Subcutaneous abdominal adipose tissue (tissue), 5 donors: ENCODE data around the gene SZRD1.
A peak's percentile ranks its signal among the peaks of the same experiment; 100 is the strongest.

Experiments
- H3K27ac ChIP-seq: one replicate; pipeline ENCODE4 v1.7.0; 2013; ENCODE audit warnings: low read depth, mild to moderate bottlenecking, inconsistent platforms, low read length, moderate library complexity
- H3K27me3 ChIP-seq, 5 donors: one replicate each; pipeline ENCODE4 v1.7.0; 2013; ENCODE audit warnings: low read length in 5 of 5, inconsistent platforms in 1 of 5; ENCODE audit not compliant: control insufficient read depth in 5 of 5, insufficient read depth in 4 of 5
- H3K36me3 ChIP-seq, 5 donors: one replicate each; pipeline ENCODE4 v1.7.0; 2013; ENCODE audit warnings: low read length in 5 of 5; ENCODE audit not compliant: control insufficient read depth in 5 of 5, insufficient read depth in 5 of 5
- H3K4me1 ChIP-seq, 5 donors: one replicate each; pipeline ENCODE4 v1.7.0; 2013; ENCODE audit warnings: low read length in 5 of 5, mild to moderate bottlenecking in 3 of 5, moderate library complexity in 1 of 5; ENCODE audit not compliant: control insufficient read depth in 5 of 5, insufficient read depth in 5 of 5
- H3K4me3 ChIP-seq, 5 donors: one replicate each; pipeline ENCODE4 v1.7.0; 2013; ENCODE audit warnings: low read length in 5 of 5, low read depth in 1 of 5
- H3K9ac ChIP-seq, 5 donors: one replicate each; pipeline ENCODE4 v1.7.0; 2013; ENCODE audit warnings: low read length in 5 of 5, mild to moderate bottlenecking in 4 of 5, moderate library complexity in 3 of 5
- H3K9me3 ChIP-seq, 5 donors: one replicate each; pipeline ENCODE4 v1.7.0; 2013; ENCODE audit warnings: low read length in 5 of 5; ENCODE audit not compliant: control insufficient read depth in 5 of 5
- donor health status: healthy.
- donor health status: healthy.
- donor health status: healthy.
- donor health status: healthy.
- donor health status: healthy.

Gene SZRD1

GRCh38 chr1:16367258-16367967 is 371 bp downstream of the SZRD1 start:
- Histone ChIP-seq H3K27me3 (no peaks in the 10 kb centered on the region), H3K9me3 (no peaks in the 10 kb centered on the region), H3K4me1 (peaks cover 0 to 37% (median 29%) of the 10 kb centered on the region in 5 donors), H3K36me3 (no peaks in the 10 kb centered on the region), H3K27ac (peak overlapping the region; percentile 97), H3K9ac (peak overlapping the region; percentile 64 to 97 (median 94)), H3K4me3 (peak overlapping the region; percentile 83 to 91 (median 90))

DNA sequence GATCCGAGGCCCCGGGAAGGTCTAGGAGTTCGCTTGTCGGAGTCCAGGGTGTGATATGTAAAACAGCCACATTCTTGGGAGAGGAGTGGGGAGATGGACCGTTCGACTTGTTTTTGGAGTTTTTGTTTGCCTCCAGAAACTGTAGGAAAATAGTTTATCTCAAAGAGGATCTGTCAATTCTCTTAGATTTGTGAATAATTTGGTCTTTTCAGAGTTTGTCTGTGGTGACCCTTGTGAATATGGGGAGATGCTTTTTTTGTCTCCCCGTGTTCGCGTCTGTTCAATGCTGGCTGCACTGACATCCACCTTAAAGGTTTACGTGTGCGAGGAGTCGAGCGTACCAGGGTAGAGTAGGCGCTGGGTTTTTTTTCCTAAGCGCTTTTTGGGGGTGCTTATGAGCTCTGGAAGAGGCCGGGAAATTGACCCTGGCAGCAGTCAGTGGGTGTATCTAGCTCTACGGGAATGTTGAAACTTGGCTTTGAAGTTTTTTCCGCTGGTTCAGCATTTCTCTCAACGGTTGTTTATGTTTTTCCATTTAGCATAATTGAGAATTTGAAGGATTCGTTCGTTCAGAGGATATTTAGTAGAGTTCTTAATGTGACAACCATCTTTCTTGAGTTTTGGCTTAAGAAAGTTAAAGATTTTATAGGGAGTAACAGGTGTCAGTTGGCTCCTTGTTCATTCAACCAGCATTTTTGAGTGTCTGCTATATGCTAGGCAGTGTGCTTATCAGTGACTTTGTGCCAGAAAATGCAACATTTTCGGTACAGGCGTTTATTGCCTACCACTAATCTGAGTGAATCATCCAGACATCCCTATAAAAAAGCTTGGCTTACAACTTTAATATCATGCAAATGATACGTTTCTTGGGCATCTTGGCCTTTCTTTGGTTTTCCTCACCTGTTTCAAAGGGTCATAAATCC is 1.2 kb downstream of the SZRD1 start:
- H3K9ac ChIP-seq: peak overlapping the region; percentile 64 to 97 (median 94)
- no peaks in the 10 kb centered on the region for H3K36me3 ChIP-seq
- H3K4me1 ChIP-seq: peaks cover 3 to 45% (median 35%) of the 10 kb centered on the region in 5 donors
- H3K27me3 ChIP-seq: no peaks in the 10 kb centered on the region
- H3K27ac ChIP-seq: peak overlapping the region; percentile 97
- H3K9me3 ChIP-seq: no peaks in the 10 kb centered on the region
- H3K4me3 ChIP-seq: peak overlapping the region; percentile 83 to 91 (median 90)

- H3K36me3 ChIP-seq: no peaks in the 10 kb centered on the region
- no peak overlapping the region for H3K27ac ChIP-seq
- H3K4me1 ChIP-seq: peaks cover 3 to 52% (median 43%) of the 10 kb centered on the region in 5 donors
- H3K4me3 ChIP-seq: no peak overlapping the region
- H3K27me3 ChIP-seq: no peaks in the 10 kb centered on the region
- no peaks in the 10 kb centered on the region for H3K9me3 ChIP-seq
- no peak overlapping the region for H3K9ac ChIP-seq
Observed at GRCh38 chr1:16369821-16370220, 2.8 kb downstream of the SZRD1 start.

DNA sequence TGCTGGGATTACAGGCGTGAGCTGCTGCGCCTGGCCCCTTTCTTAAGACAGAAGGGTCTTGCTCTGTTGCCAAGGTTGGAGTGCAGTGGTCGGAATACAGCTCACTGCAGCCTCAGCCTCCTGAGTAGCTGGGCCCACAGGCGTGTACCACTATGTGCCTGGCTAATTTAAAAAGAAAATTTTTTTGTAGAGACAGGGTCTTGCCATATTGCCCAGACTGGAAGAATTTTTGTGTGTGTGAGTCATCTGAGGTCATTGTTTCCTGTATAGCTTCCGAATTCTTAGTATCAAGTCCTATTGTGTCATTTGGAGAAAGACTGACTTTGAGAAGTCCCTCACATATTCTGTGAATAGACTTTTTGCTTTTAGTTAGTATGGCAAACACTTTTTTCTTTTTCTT is 4.7 kb downstream of the SZRD1 start:
- Histone ChIP-seq H3K27ac (no peak overlapping the region), H3K4me1 (peaks cover 5 to 55% (median 53%) of the 10 kb centered on the region in 5 donors)

DNA sequence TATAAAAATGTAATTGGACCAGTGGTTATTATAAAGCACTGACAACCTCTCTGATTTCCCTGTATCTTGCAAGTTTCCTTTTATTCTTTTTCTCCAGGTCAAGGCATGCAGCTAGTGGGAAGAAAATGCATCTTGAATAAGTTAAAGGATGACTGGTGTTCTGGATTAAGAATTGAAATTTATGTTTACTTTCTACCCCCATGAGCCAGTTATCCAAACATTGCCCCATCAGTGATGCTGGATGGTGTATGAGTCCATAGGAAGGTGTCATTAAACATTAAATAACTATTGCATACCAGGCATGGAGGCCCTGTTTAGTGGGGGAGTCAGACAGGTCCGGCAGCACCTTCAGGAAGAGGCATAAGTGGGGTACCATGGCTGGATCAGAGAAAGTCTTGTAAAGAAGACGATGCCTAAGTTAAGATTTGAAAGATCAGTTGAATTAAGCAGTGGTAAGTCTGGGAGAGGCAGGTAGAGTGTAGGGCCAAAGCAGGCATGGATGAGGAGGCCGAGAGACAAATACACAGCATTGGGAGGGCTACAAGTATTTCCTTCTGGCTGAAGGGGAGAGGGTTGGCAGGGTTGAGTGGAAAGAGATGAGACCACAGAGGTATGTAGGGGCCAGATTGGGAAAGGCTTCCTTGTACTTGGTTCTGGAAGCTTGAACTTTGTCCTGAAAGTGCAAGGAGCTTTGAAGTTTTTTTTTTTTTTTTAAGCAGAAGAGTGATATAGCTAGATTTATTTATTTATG is 5.7 kb downstream of the SZRD1 start:
- Histone ChIP-seq H3K36me3 (no peaks in the 10 kb centered on the region), H3K9ac (peak overlapping the region in 1 of 5 donors; percentile 1), H3K27me3 (no peaks in the 10 kb centered on the region), H3K9me3 (no peaks in the 10 kb centered on the region), H3K27ac (no peak overlapping the region), H3K4me1 (peaks cover 5 to 64% (median 61%) of the 10 kb centered on the region in 5 donors), H3K4me3 (no peak overlapping the region)

More for the DNA sequence above, 4.7 kb downstream of the SZRD1 start:
- H3K4me3 ChIP-seq: no peak overlapping the region
- H3K27me3 ChIP-seq: no peaks in the 10 kb centered on the region
- no peaks in the 10 kb centered on the region for H3K9me3 ChIP-seq
- H3K36me3 ChIP-seq: no peaks in the 10 kb centered on the region
- no peak overlapping the region for H3K9ac ChIP-seq

DNA sequence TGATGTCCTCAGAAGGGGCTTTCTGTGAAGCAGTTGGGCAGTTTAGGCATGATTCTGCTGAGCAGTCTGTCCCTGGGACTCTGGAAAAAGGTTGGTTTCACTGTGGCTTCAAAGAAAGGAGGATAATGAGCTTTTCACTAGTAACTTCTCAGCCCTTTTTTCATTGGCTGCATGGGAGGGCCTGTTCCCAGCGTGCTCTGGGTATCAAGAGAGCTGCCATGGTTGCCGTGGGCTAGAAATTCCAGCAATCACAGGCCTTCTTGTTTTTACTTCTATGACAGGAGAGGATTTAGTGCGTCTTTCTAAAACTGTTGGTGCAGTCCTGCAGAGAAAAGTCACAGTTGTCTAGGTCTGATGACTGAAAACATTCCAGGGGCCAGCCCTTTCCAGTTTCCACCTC is 7.2 kb downstream of the SZRD1 start:
- Histone ChIP-seq H3K4me1 (peaks cover 5 to 54% (median 49%) of the 10 kb centered on the region in 5 donors), H3K36me3 (no peaks in the 10 kb centered on the region), H3K9ac (peak overlapping the region in 1 of 5 donors; percentile 35), H3K27me3 (no peaks in the 10 kb centered on the region), H3K4me3 (no peak overlapping the region), H3K27ac (no peak overlapping the region), H3K9me3 (no peaks in the 10 kb centered on the region)

DNA sequence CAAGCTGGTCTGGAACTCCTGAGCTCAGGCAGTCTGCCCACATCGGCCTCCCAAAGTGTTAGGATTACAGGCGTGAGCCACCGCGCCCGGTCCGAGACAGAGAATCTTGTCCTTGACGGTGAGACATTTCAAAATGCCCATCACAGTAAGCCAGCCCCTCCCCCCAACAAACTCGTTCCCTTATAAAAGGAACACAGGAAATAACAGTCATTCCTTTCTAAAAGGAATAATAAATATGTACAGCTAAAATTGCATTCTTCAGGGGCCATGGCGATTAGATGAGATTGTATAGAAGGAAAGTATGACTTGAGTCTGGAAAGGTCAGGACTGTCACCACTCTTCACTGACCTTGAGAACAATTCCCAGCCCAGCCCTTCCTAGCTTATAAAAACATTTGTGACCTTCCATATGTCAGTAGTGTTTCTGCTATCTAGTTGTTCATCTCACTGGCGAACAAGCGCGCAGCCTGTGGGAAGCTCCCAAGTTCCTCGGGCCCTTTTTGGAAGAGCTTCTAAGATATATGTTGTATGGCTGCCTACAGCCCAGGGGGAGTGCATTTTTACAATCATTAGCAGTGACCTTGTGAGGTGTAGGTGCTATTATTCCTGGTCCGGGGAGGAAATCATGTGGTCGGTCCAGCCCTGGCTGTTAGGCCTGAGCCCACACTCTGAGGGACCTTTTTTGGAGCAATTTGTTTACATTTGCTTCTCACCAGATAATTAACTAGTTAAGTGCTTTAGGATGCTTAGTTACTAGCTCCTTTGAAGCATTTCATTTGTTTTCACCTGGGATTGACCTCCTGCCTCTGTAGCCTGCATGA is 8.7 kb downstream of the SZRD1 start:
- Histone ChIP-seq H3K9ac (peak overlapping the region in 2 of 5 donors; percentile 35 to 42), H3K36me3 (no peaks in the 10 kb centered on the region), H3K4me3 (peak overlapping the region in 1 of 5 donors; percentile 1), H3K27ac (no peak overlapping the region), H3K9me3 (no peaks in the 10 kb centered on the region), H3K4me1 (peaks cover 5 to 50% (median 47%) of the 10 kb centered on the region in 5 donors), H3K27me3 (no peaks in the 10 kb centered on the region)

DNA sequence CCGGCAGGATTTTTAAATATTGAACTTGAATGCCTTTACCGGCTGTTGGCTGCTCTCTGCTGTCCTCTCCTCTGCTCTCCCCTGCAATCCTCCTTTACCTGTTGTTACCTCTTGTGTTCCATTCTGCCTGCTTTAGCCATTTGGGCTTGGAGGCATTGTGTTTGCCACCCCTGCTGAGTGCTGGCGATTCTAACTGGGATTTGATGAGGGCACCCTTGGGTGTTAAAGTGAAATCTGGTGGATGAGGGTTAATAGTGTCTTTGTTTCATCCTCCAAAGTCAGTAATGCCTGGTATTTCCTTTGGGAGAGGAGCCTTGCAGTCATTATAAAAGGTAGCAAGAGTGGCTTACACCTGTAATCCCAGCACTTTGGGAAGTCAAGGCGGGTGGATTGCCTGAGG is 9.9 kb downstream of the SZRD1 start:
- Histone ChIP-seq H3K4me3 (no peak overlapping the region), H3K9ac (no peak overlapping the region), H3K36me3 (no peaks in the 10 kb centered on the region), H3K27me3 (no peaks in the 10 kb centered on the region), H3K4me1 (peaks cover 5 to 45% (median 42%) of the 10 kb centered on the region in 5 donors), H3K27ac (no peak overlapping the region), H3K9me3 (no peaks in the 10 kb centered on the region)

DNA sequence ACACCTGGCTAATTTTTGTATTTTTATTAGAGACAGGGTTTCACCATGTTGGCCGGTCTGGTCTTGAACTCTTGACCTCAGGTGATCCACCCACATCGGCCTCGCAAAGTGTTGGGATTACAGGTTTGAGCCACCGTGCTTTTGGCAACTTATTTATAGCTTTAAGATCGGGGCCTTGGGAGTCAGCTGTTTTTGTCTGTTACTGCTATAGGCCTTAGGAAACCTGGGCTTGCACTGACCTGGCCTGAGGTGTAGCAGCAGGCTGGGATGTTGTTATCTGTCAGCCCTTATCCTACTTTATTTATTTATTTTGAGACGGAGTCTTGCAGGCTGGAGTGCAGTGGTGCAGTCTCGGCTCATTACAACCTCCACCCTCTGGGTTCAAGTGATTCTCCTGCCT is 11.4 kb downstream of the SZRD1 start:
- Histone ChIP-seq H3K27ac (no peak overlapping the region), H3K36me3 (no peaks in the 10 kb centered on the region), H3K4me3 (no peak overlapping the region), H3K9me3 (no peaks in the 10 kb centered on the region), H3K4me1 (peaks cover 2 to 32% (median 31%) of the 10 kb centered on the region in 5 donors), H3K27me3 (no peaks in the 10 kb centered on the region), H3K9ac (no peak overlapping the region)
